Measurements from ENCODE around the gene DMBX1. TPM values are rescaled to one million over a fixed set of nuclear protein-coding genes. Genes with fewer than 3 reads are reported as not detected.

Gene DMBX1
- total and polyA plus RNA-seq, 9 of the 15 experiments (the other 6 are each of a cell fraction or from before 2014, with no cell fraction given), result 0.25 to 4.3 (median 1.0) TPM

- no peak for TF ChIP-seq CHAMP1 (IDR thresholded peaks at IDR 0.05)
- TF ChIP-seq SMARCA4 (IDR thresholded peaks at IDR 0.05), result peak; percentile 34; the same call in 1 of the 2 replicates
- peak; percentile 40; the same call in 1 of the 2 replicates for TF ChIP-seq ZBTB7A (IDR thresholded peaks at IDR 0.05; ENCODE audit: borderline replicate concordance, control insufficient read depth, low read depth, low read length)
- no peak for TF ChIP-seq HIVEP1 (CRISPR knock-in tag; IDR thresholded peaks at IDR 0.05)
- TF ChIP-seq RBBP5 (IDR thresholded peaks at IDR 0.05; ENCODE audit: borderline replicate concordance, insufficient read depth, low read length, poor library complexity, severe bottlenecking), result peak; percentile 28
- TF ChIP-seq RNF219 (CRISPR knock-in tag; IDR thresholded peaks at IDR 0.05), result no peak
- 0 out of 4 replicates have a peak, but pooled peaks have one; percentile 29 to 34 for TF ChIP-seq TRIM24 (IDR thresholded peaks at IDR 0.05)
- no peak for TF ChIP-seq ATF2 (CRISPR knock-in tag; IDR thresholded peaks at IDR 0.05)
- no peak for TF ChIP-seq ELK3 (CRISPR knock-in tag; IDR thresholded peaks at IDR 0.05)
- 0 out of 2 replicates have a peak, but pooled peaks have one; percentile 3 for TF ChIP-seq ELF4 (CRISPR knock-in tag; IDR thresholded peaks at IDR 0.05)
- TF ChIP-seq TCF7L2 (IDR thresholded peaks at IDR 0.05; ENCODE audit: low read depth, low read length), result no peak
- peak; percentile 83 for TF ChIP-seq ZBTB9 (CRISPR knock-in tag; IDR thresholded peaks at IDR 0.05)
- TF ChIP-seq HMBOX1 (IDR thresholded peaks at IDR 0.05), result no peak
- TF ChIP-seq CEBPB (tag; IDR thresholded peaks at IDR 0.05), result peak; percentile 100
- TF ChIP-seq ZBTB5 (IDR thresholded peaks at IDR 0.05), result no peak
Measured at GRCh38 chr1:46480959-46481646, 8.5 kb upstream of the DMBX1 start (continued).
